DND-41 (cell line): ENCODE results near the gene BTRC.

Experiments used
- CTCF ChIP-seq: IDR thresholded peaks from 2 replicates; pipeline ENCODE4 v1.5.1; 2012; ENCODE audit warnings: borderline replicate concordance, low read length, moderate library complexity, mild to moderate bottlenecking; ENCODE audit not compliant: poor library complexity, severe bottlenecking; ENCODE audit errors: extremely low read depth
- EZH2 ChIP-seq: IDR thresholded peaks from 3 replicates; pipeline ENCODE4 v1.6.1; 2012; ENCODE audit warnings: borderline replicate concordance, low read depth, mild to moderate bottlenecking, moderate library complexity, low read length, inconsistent platforms; ENCODE audit not compliant: severe bottlenecking

DNA sequence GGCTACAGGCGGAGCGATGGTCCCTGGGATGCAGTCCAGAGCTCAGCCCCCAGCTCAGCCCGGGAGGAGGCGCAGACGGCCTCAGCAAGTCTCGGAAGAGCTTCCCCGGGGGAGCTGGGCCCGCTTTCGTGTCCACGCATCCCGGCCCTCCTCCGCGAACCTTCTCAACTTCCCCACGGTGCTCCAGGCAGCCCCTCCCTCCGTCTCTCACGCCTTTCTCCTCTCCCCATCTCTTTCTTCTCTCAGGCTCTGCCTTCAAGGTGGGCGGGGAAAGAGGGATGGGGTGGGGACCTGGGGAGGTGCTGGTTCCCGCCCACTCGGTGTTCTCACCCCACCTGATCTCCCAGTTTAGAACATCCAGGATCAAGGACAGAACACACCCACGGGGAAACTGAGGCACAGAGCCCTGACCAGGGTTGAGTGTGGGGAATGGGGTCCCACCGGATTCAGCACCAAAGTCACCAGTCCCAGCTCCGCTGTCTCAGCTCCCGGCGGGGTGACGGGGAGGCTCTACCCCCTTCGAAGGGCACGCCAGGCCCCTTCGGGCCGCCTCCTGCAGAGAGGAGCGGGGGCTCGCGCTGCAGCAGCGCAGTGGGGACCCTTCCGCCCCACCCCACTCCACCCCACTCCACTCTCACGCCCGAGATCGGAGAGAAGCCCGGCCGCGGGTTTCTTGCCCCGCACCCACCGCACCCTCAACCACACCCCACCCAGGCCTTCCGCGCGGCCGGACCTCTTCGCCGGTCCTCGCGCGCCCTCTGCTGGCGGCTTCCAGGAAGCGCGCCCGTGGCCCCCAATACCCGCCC, 215.9 kb downstream of the BTRC start:
- TF ChIP-seq CTCF (peak; percentile 70), EZH2 (no peak)
